ENCODE results near the gene LMO3. TPM values are rescaled to one million over a fixed set of nuclear protein-coding genes. Genes with fewer than 3 reads are reported as not detected.

Gene LMO3
- total and polyA plus RNA-seq, 2 experiments from 2014 or later = 5.0 to 13.5 TPM

- Histone ChIP-seq H3K9me2 (replicated peaks; ENCODE audit: insufficient read depth) (no peaks in the 10 kb centered on the region), H4K20me1 (ENCODE audit: insufficient read depth, poor library complexity, severe bottlenecking) (no peaks in the 10 kb centered on the region), H3K27ac (no peak overlapping the region), H3K9me3 (ENCODE audit: low read depth) (no peaks in the 10 kb centered on the region), H3K4me1 (ENCODE audit: insufficient read depth) (no peaks in the 10 kb centered on the region), H3K27me3 (no peaks in the 10 kb centered on the region), H3K4me2 (no peak overlapping the region), H3K4me3 (no peak overlapping the region), H3K36me3 (replicated peaks; ENCODE audit: insufficient read depth, low read depth) (no peaks in the 10 kb centered on the region), H2AFZ (no peak overlapping the region), H3K79me2 (no peaks in the 10 kb centered on the region)
- TF ChIP-seq EZH2phosphoT487 (IDR thresholded peaks at IDR 0.05; ENCODE audit: low read depth, severe bottlenecking, unreplicated experiment) (no peak), EZH2 (IDR thresholded peaks at IDR 0.05; ENCODE audit: borderline replicate concordance) (no peak)
- TF ChIP-seq, protein P1, sequence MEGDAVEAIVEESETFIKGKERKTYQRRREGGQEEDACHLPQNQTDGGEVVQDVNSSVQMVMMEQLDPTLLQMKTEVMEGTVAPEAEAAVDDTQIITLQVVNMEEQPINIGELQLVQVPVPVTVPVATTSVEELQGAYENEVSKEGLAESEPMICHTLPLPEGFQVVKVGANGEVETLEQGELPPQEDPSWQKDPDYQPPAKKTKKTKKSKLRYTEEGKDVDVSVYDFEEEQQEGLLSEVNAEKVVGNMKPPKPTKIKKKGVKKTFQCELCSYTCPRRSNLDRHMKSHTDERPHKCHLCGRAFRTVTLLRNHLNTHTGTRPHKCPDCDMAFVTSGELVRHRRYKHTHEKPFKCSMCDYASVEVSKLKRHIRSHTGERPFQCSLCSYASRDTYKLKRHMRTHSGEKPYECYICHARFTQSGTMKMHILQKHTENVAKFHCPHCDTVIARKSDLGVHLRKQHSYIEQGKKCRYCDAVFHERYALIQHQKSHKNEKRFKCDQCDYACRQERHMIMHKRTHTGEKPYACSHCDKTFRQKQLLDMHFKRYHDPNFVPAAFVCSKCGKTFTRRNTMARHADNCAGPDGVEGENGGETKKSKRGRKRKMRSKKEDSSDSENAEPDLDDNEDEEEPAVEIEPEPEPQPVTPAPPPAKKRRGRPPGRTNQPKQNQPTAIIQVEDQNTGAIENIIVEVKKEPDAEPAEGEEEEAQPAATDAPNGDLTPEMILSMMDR (IDR thresholded peaks at IDR 0.05; ENCODE audit: poor library complexity) = no peak
- no peak for DNase-seq (ENCODE audit: low spot score)
- WGBS (ENCODE audit: low lambda C conversion rate, missing lambda C conversion rate) = 92% methylated on average over 1 of the region's 1 CpG
Measured at GRCh38 chr12:16524378-16524777, 81.6 kb downstream of the LMO3 start.

GRCh38 chr12:16523951-16524331 lies 82.0 kb downstream of the LMO3 start:
- Histone ChIP-seq H3K4me3 (no peak overlapping the region), H4K20me1 (ENCODE audit: insufficient read depth, poor library complexity, severe bottlenecking) (no peaks in the 10 kb centered on the region), H3K9me2 (replicated peaks; ENCODE audit: insufficient read depth) (no peaks in the 10 kb centered on the region), H3K27ac (no peak overlapping the region), H3K4me2 (no peak overlapping the region), H3K79me2 (no peaks in the 10 kb centered on the region), H3K27me3 (no peaks in the 10 kb centered on the region), H3K36me3 (replicated peaks; ENCODE audit: insufficient read depth, low read depth) (no peaks in the 10 kb centered on the region), H3K4me1 (ENCODE audit: insufficient read depth) (no peaks in the 10 kb centered on the region), H2AFZ (no peak overlapping the region), H3K9me3 (ENCODE audit: low read depth) (no peaks in the 10 kb centered on the region)
- no peak for DNase-seq (ENCODE audit: low spot score)
- TF ChIP-seq, protein P1 (IDR thresholded peaks at IDR 0.05; ENCODE audit: poor library complexity) = no peak
- TF ChIP-seq EZH2phosphoT487 (IDR thresholded peaks at IDR 0.05; ENCODE audit: low read depth, severe bottlenecking, unreplicated experiment) (no peak), EZH2 (IDR thresholded peaks at IDR 0.05; ENCODE audit: borderline replicate concordance) (no peak)

- no peaks in the 10 kb centered on the region for H3K9me3 ChIP-seq (ENCODE audit: low read depth)
- WGBS (ENCODE audit: low lambda C conversion rate, missing lambda C conversion rate) = 95% methylated on average over 5 of the region's 5 CpGs
- no peak for DNase-seq (ENCODE audit: low spot score)
- no peaks in the 10 kb centered on the region for H4K20me1 ChIP-seq (ENCODE audit: insufficient read depth, poor library complexity, severe bottlenecking)
- TF ChIP-seq EZH2 (IDR thresholded peaks at IDR 0.05; ENCODE audit: borderline replicate concordance) = no peak
- TF ChIP-seq, protein P1 (IDR thresholded peaks at IDR 0.05; ENCODE audit: poor library complexity) = no peak
- TF ChIP-seq EZH2phosphoT487 (IDR thresholded peaks at IDR 0.05; ENCODE audit: low read depth, severe bottlenecking, unreplicated experiment) = no peak
- no peak overlapping the region for H3K27ac ChIP-seq
- no peaks in the 10 kb centered on the region for H3K36me3 ChIP-seq (replicated peaks; ENCODE audit: insufficient read depth, low read depth)
- no peaks in the 10 kb centered on the region for H3K27me3 ChIP-seq
- no peak overlapping the region for H3K4me2 ChIP-seq
- H3K4me1 ChIP-seq (ENCODE audit: insufficient read depth) = no peaks in the 10 kb centered on the region
- H3K9me2 ChIP-seq (replicated peaks; ENCODE audit: insufficient read depth) = no peaks in the 10 kb centered on the region
- H2AFZ ChIP-seq = no peak overlapping the region
- no peaks in the 10 kb centered on the region for H3K79me2 ChIP-seq
- no peak overlapping the region for H3K4me3 ChIP-seq
Measured at GRCh38 chr12:16523284-16523950, 82.5 kb downstream of the LMO3 start.

Measured in hepatocyte (in vitro differentiated cells).